ENCODE measurements around the gene PTCH2. TPM values are rescaled to one million over a fixed set of nuclear protein-coding genes. Genes with fewer than 3 reads are reported as not detected.

Gene PTCH2
- total RNA-seq, 1 experiment from 2014 or later = 1.1 TPM

DNA sequence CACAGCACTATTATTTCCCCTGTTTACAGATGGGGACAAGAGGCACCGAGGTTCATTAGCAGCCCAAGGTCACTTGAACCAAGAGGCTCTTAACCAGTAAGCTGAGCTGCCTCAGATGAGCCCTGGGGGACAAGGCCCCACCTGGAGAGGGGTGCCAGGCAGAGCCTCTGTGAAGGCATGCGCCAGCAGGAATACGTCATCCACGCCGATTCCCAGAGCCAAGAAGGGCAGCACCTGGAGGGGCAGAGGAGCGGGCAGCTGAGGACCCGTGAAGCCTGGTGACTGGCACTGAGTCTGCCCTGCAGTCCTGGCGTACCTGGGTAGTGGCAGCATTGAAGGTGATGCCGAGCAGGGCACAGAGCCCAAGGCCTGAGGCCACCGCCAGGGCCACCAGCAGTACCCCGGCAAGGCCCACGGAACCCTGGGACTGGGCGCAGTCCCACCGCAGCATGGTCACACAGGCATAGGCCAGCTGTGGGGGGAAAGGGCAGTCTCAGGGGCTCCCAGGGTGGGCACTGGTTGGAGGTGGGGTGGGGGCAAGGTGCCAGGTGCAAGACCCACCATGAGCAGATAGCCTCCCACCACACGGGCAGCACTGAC, 14.1 kb downstream of the PTCH2 start:
- peaks cover 13% of the 10 kb centered on the region for H3K4me1 Mint-ChIP-seq
- POLR2A ChIA-PET = interaction anchor here (1.0 kb wide), 1 partner anchor 107 kb away, joined by 3 read pairs; no protein-coding TSS in a partner anchor
- ATAC-seq (no peak), DNase-seq (ENCODE audit: low spot score) (no peak)
- no peak overlapping the region for H3K27ac Mint-ChIP-seq
- no peak for TF ChIP-seq GTF2I (CRISPR knock-in tag; conservative IDR thresholded peaks at IDR 0.05)
- TF ChIP-seq, protein P1, sequence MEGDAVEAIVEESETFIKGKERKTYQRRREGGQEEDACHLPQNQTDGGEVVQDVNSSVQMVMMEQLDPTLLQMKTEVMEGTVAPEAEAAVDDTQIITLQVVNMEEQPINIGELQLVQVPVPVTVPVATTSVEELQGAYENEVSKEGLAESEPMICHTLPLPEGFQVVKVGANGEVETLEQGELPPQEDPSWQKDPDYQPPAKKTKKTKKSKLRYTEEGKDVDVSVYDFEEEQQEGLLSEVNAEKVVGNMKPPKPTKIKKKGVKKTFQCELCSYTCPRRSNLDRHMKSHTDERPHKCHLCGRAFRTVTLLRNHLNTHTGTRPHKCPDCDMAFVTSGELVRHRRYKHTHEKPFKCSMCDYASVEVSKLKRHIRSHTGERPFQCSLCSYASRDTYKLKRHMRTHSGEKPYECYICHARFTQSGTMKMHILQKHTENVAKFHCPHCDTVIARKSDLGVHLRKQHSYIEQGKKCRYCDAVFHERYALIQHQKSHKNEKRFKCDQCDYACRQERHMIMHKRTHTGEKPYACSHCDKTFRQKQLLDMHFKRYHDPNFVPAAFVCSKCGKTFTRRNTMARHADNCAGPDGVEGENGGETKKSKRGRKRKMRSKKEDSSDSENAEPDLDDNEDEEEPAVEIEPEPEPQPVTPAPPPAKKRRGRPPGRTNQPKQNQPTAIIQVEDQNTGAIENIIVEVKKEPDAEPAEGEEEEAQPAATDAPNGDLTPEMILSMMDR (IDR thresholded peaks at IDR 0.05) = no peak
- TF ChIP-seq ZNF138 (CRISPR knock-in tag; conservative IDR thresholded peaks at IDR 0.05) = no peak
- no peak for TF ChIP-seq USF2 (CRISPR knock-in tag; IDR thresholded peaks at IDR 0.05)
- no peak for TF ChIP-seq ZNF232 (CRISPR knock-in tag; IDR thresholded peaks at IDR 0.05)
- TF ChIP-seq, protein P2, sequence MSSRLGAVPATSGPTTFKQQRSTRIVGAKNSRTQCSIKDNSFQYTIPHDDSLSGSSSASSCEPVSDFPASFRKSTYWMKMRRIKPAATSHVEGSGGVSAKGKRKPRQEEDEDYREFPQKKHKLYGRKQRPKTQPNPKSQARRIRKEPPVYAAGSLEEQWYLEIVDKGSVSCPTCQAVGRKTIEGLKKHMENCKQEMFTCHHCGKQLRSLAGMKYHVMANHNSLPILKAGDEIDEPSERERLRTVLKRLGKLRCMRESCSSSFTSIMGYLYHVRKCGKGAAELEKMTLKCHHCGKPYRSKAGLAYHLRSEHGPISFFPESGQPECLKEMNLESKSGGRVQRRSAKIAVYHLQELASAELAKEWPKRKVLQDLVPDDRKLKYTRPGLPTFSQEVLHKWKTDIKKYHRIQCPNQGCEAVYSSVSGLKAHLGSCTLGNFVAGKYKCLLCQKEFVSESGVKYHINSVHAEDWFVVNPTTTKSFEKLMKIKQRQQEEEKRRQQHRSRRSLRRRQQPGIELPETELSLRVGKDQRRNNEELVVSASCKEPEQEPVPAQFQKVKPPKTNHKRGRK (CRISPR knock-in tag; IDR thresholded peaks at IDR 0.05; ENCODE audit: borderline replicate concordance) = no peak
- no peak for TF ChIP-seq NFE2L1 (CRISPR knock-in tag; IDR thresholded peaks at IDR 0.05)
- no peak for TF ChIP-seq ZBTB21 (CRISPR knock-in tag; IDR thresholded peaks at IDR 0.05; ENCODE audit: borderline replicate concordance)
- TF ChIP-seq CREB1 (CRISPR knock-in tag; IDR thresholded peaks at IDR 0.05) = no peak
- no peak for TF ChIP-seq RORB (CRISPR knock-in tag; IDR thresholded peaks at IDR 0.05)
- TF ChIP-seq ZNF281 (CRISPR knock-in tag; IDR thresholded peaks at IDR 0.05) = no peak
- no peak for TF ChIP-seq ZNF671 (CRISPR knock-in tag; IDR thresholded peaks at IDR 0.05)
- TF ChIP-seq ZNF317 (CRISPR knock-in tag; IDR thresholded peaks at IDR 0.05; ENCODE audit: borderline replicate concordance, low read depth) = no peak
- TF ChIP-seq ZNF263 (CRISPR knock-in tag; IDR thresholded peaks at IDR 0.05; ENCODE audit: low read depth) = no peak
- TF ChIP-seq, protein P3, sequence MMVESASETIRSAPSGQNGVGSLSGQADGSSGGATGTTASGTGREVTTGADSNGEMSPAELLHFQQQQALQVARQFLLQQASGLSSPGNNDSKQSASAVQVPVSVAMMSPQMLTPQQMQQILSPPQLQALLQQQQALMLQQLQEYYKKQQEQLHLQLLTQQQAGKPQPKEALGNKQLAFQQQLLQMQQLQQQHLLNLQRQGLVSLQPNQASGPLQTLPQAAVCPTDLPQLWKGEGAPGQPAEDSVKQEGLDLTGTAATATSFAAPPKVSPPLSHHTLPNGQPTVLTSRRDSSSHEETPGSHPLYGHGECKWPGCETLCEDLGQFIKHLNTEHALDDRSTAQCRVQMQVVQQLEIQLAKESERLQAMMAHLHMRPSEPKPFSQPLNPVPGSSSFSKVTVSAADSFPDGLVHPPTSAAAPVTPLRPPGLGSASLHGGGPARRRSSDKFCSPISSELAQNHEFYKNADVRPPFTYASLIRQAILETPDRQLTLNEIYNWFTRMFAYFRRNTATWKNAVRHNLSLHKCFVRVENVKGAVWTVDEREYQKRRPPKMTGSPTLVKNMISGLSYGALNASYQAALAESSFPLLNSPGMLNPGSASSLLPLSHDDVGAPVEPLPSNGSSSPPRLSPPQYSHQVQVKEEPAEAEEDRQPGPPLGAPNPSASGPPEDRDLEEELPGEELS (CRISPR knock-in tag; IDR thresholded peaks at IDR 0.05) = no peak
- TF ChIP-seq CBFB (CRISPR knock-in tag; IDR thresholded peaks at IDR 0.05; ENCODE audit: low read depth) = no peak
- TF ChIP-seq ATF1 (CRISPR knock-in tag; IDR thresholded peaks at IDR 0.05) = no peak
- TF ChIP-seq, protein P4, sequence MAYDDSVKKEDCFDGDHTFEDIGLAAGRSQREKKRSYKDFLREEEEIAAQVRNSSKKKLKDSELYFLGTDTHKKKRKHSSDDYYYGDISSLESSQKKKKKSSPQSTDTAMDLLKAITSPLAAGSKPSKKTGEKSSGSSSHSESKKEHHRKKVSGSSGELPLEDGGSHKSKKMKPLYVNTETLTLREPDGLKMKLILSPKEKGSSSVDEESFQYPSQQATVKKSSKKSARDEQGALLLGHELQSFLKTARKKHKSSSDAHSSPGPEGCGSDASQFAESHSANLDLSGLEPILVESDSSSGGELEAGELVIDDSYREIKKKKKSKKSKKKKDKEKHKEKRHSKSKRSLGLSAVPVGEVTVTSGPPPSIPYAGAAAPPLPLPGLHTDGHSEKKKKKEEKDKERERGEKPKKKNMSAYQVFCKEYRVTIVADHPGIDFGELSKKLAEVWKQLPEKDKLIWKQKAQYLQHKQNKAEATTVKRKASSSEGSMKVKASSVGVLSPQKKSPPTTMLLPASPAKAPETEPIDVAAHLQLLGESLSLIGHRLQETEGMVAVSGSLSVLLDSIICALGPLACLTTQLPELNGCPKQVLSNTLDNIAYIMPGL (CRISPR knock-in tag; IDR thresholded peaks at IDR 0.05) = no peak
- TF ChIP-seq TP53 (CRISPR knock-in tag; IDR thresholded peaks at IDR 0.05) = no peak
- no peak for TF ChIP-seq MXD4 (CRISPR knock-in tag; IDR thresholded peaks at IDR 0.05; ENCODE audit: borderline replicate concordance)
- H3K9me3 Mint-ChIP-seq = no peaks in the 10 kb centered on the region
- H3K27me3 Mint-ChIP-seq (ENCODE audit: low read depth) = no peaks in the 10 kb centered on the region
- CTCF ChIA-PET = interaction anchor here (1.0 to 3.8 kb wide), 4 partner anchors 7 to 182 kb away, joined by 3 to 17 read pairs (median 12); partner anchors contain the start of genes HECTD3 and UROD
- no peak overlapping the region for H3K4me3 Mint-ChIP-seq
- H3K36me3 Mint-ChIP-seq = no peaks in the 10 kb centered on the region

All from WTC11 (cell line).